Activated naive CD8-positive, alpha-beta T cell treated with anti-CD3 and anti-CD28 coated beads, Interleukin-2, amount 50 U/mL, for 16 hours (primary cell): ENCODE results near the gene DAG1.

ENCODE experiments used
- DNase-seq: peaks from one replicate; pipeline ENCODE4 v3.0.0-alpha.2; 2020; ENCODE audit warnings: low read depth, low spot score

The DAG1 gene

GRCh38 chr3:49553692-49554632 lies 83.9 kb downstream of the DAG1 start, which contains the start of gene BSN:
Gene BSN (plus strand): TSS chr3:49554477. CDS start chr3:49554603, 126 bp downstream.
- peak; percentile 84 for DNase-seq

- DNase-seq = peak; percentile 9
Observed at GRCh38 chr3:49554633-49555265, 84.7 kb downstream of the DAG1 start.

GRCh38 chr3:49556500-49557275 lies 86.6 kb downstream of the DAG1 start:
- no peak for DNase-seq

GRCh38 chr3:49563040-49563578 lies 93.0 kb downstream of the DAG1 start:
- DNase-seq = no peak

- no peak for DNase-seq
Observed at GRCh38 chr3:49563766-49564165, 93.7 kb downstream of the DAG1 start.

- no peak for DNase-seq
Observed at GRCh38 chr3:49566312-49566711, 96.2 kb downstream of the DAG1 start.

GRCh38 chr3:49567406-49567805 lies 97.3 kb downstream of the DAG1 start:
- no peak for DNase-seq

- DNase-seq = no peak
Observed at GRCh38 chr3:49568965-49569364, 98.9 kb downstream of the DAG1 start.

GRCh38 chr3:49570028-49570654 lies 100.1 kb downstream of the DAG1 start:
- no peak for DNase-seq

GRCh38 chr3:49582177-49582576 lies 112.1 kb downstream of the DAG1 start:
- DNase-seq = no peak
